Measurements from ENCODE around the gene TNN. TPM values are rescaled to one million over a fixed set of nuclear protein-coding genes. Genes with fewer than 3 reads are reported as not detected.
"Not testable (repeated sequence)": the region's sequence is repeated elsewhere in the genome, so short reads cannot be mapped to it uniquely, and the experiment has no call there.

The TNN gene
- total RNA-seq, 1 experiment from 2014 or later: not detected

- CTCF ChIA-PET: no interaction called here
- intact Hi-C loops (cut with micrococcal nuclease): no loop called here
Observed at GRCh38 chr1:175099916-175100315, 32.3 kb downstream of the TNN start.

DNA sequence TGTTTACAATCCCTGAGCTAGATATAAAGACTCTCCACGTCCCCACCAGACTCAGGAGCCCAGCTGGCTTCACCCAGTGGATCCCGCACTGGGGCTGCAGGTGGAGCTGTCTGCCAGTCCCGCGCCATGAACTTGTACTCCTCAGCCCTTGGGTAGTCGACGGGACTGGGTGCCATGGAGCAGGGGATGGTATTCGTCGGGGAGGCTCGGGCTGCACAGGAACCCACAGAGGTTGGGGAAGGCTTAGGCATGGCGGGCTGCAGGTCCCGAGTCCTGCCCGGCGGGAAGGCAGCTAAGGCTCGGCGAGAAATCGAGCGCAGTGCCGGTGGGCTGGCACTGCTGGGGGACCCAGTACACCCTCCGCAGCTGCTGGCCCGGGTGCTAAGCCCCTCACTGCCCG lies 34.5 kb downstream of the TNN start:
- CTCF ChIA-PET; BruUV-seq (replicated peaks): not testable (repeated sequence)

More at GRCh38 chr1:175099916-175100315, 32.3 kb downstream of the TNN start:
- Histone ChIP-seq H3K4me2 (ENCODE audit: low read length) (no peak overlapping the region), H3K9me3 (ENCODE audit: low read length) (no peaks in the 10 kb centered on the region), H3F3A (ENCODE audit: low read length, unreplicated experiment) (no peaks in the 10 kb centered on the region), H3K27me3 (ENCODE audit: low read length) (no peaks in the 10 kb centered on the region), H3K4me1 (ENCODE audit: insufficient read depth, low read length) (no peaks in the 10 kb centered on the region), H3K79me2 (ENCODE audit: low read length) (no peaks in the 10 kb centered on the region), H4K20me1 (ENCODE audit: low read length) (no peaks in the 10 kb centered on the region), H3K9me2 (replicated peaks; ENCODE audit: low read length) (no peaks in the 10 kb centered on the region), H2AFZ (ENCODE audit: low read length) (no peak overlapping the region), H3K4me3 (ENCODE audit: low read length) (no peak overlapping the region), H3K36me3 (ENCODE audit: low read depth, low read length) (no peaks in the 10 kb centered on the region), H3K27ac (ENCODE audit: low read length) (no peak overlapping the region), H3K9ac (ENCODE audit: low read length) (no peak overlapping the region)
- DNase-seq (no peak), ATAC-seq (no peak)
- no TSS peak for BruUV-seq (replicated peaks)
- TF ChIP-seq, protein P1, sequence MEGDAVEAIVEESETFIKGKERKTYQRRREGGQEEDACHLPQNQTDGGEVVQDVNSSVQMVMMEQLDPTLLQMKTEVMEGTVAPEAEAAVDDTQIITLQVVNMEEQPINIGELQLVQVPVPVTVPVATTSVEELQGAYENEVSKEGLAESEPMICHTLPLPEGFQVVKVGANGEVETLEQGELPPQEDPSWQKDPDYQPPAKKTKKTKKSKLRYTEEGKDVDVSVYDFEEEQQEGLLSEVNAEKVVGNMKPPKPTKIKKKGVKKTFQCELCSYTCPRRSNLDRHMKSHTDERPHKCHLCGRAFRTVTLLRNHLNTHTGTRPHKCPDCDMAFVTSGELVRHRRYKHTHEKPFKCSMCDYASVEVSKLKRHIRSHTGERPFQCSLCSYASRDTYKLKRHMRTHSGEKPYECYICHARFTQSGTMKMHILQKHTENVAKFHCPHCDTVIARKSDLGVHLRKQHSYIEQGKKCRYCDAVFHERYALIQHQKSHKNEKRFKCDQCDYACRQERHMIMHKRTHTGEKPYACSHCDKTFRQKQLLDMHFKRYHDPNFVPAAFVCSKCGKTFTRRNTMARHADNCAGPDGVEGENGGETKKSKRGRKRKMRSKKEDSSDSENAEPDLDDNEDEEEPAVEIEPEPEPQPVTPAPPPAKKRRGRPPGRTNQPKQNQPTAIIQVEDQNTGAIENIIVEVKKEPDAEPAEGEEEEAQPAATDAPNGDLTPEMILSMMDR (conservative IDR thresholded peaks at IDR 0.05; ENCODE audit: low read depth, low read length): no peak
- TF ChIP-seq EZH2phosphoT487 (IDR thresholded peaks at IDR 0.05; ENCODE audit: borderline replicate concordance, low read length): no peak
- TF ChIP-seq EZH2 (IDR thresholded peaks at IDR 0.05; ENCODE audit: low read length, unreplicated experiment): no peak
- POLR2A ChIA-PET (ENCODE audit: unreplicated experiment): no interaction called here

GRCh38 chr1:175106536-175106935 lies 38.9 kb downstream of the TNN start:
- H3K4me1 ChIP-seq (ENCODE audit: insufficient read depth, low read length); ATAC-seq; CTCF ChIA-PET; H3F3A ChIP-seq (ENCODE audit: low read length, unreplicated experiment); H3K79me2 ChIP-seq (ENCODE audit: low read length); BruUV-seq (replicated peaks); H3K9me3 ChIP-seq (ENCODE audit: low read length); H3K4me2 ChIP-seq (ENCODE audit: low read length); H2AFZ ChIP-seq (ENCODE audit: low read length); H3K9me2 ChIP-seq (replicated peaks; ENCODE audit: low read length); intact Hi-C loops (cut with micrococcal nuclease); H3K36me3 ChIP-seq (ENCODE audit: low read depth, low read length); H3K4me3 ChIP-seq (ENCODE audit: low read length); H3K27me3 ChIP-seq (ENCODE audit: low read length); H4K20me1 ChIP-seq (ENCODE audit: low read length); POLR2A ChIA-PET (ENCODE audit: unreplicated experiment); H3K27ac ChIP-seq (ENCODE audit: low read length); DNase-seq; H3K9ac ChIP-seq (ENCODE audit: low read length): not testable (repeated sequence)

More for the DNA sequence above, 34.5 kb downstream of the TNN start:
- H3K79me2 ChIP-seq (ENCODE audit: low read length); H3K4me1 ChIP-seq (ENCODE audit: insufficient read depth, low read length); H3K9me2 ChIP-seq (replicated peaks; ENCODE audit: low read length); POLR2A ChIA-PET (ENCODE audit: unreplicated experiment); H3K27ac ChIP-seq (ENCODE audit: low read length); H2AFZ ChIP-seq (ENCODE audit: low read length); H3K9ac ChIP-seq (ENCODE audit: low read length); H3K4me3 ChIP-seq (ENCODE audit: low read length); H4K20me1 ChIP-seq (ENCODE audit: low read length); H3K27me3 ChIP-seq (ENCODE audit: low read length); H3F3A ChIP-seq (ENCODE audit: low read length, unreplicated experiment); ATAC-seq; DNase-seq; intact Hi-C loops (cut with micrococcal nuclease); H3K9me3 ChIP-seq (ENCODE audit: low read length); H3K36me3 ChIP-seq (ENCODE audit: low read depth, low read length); H3K4me2 ChIP-seq (ENCODE audit: low read length): not testable (repeated sequence)

DNA sequence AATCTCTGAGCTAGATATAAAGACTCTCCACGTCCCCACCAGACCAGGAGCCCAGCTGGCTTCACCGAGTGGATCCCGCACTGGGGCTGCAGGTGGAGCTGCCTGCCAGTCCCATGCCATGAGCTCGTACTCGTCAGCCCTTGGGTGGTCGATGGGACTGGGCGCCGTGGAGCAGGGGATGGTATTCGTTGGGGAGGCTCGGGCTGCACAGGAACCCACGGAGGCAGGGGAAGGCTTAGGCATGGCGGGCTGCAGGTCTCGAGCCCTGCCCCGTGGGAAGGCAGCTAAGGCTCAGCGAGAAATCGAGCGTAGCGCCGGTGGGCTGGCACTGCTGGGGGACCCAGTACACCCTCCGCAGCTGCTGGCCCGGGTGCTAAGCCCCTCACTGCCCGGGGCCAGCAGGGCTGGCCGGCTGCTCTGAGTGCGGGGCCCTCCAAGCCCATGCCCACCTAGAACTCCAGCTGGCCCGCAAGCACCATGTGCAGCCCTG lies 40.7 kb downstream of the TNN start:
- CTCF ChIA-PET; intact Hi-C loops (cut with micrococcal nuclease); BruUV-seq (replicated peaks): not testable (repeated sequence)

More for the DNA sequence above, 40.7 kb downstream of the TNN start:
- H3K27me3 ChIP-seq (ENCODE audit: low read length); H3F3A ChIP-seq (ENCODE audit: low read length, unreplicated experiment); H3K9me2 ChIP-seq (replicated peaks; ENCODE audit: low read length); H3K4me3 ChIP-seq (ENCODE audit: low read length); H4K20me1 ChIP-seq (ENCODE audit: low read length); H3K9me3 ChIP-seq (ENCODE audit: low read length); H3K9ac ChIP-seq (ENCODE audit: low read length); H3K27ac ChIP-seq (ENCODE audit: low read length); POLR2A ChIA-PET (ENCODE audit: unreplicated experiment); DNase-seq; H3K4me2 ChIP-seq (ENCODE audit: low read length); H2AFZ ChIP-seq (ENCODE audit: low read length); H3K36me3 ChIP-seq (ENCODE audit: low read depth, low read length); H3K79me2 ChIP-seq (ENCODE audit: low read length); H3K4me1 ChIP-seq (ENCODE audit: insufficient read depth, low read length); ATAC-seq: not testable (repeated sequence)
